Thyroid gland (tissue), 4 donors: ENCODE measurements around the gene REG3A.

ENCODE experiments used
- CTCF ChIP-seq, 6 experiments: fragments of 200-600 bp in 3 of 6; fragments of 450-650 bp in 3 of 6; sonication (generic) in 3 of 6; IDR thresholded peaks; one replicate each; pipeline ENCODE4 v1.5.1; 2016 to 2019; ENCODE audit warnings: antibody characterized with exemption in 6 of 6, mild to moderate bottlenecking in 2 of 6, inconsistent platforms in 1 of 6, moderate library complexity in 1 of 6
- POLR2A ChIP-seq, 2 donors: fragments of 450-650 bp; IDR thresholded peaks; one replicate each; pipeline ENCODE4 v1.6.1; 2017; ENCODE audit warnings: antibody characterized with exemption in 2 of 2, mild to moderate bottlenecking in 2 of 2, moderate library complexity in 1 of 2

DNA sequence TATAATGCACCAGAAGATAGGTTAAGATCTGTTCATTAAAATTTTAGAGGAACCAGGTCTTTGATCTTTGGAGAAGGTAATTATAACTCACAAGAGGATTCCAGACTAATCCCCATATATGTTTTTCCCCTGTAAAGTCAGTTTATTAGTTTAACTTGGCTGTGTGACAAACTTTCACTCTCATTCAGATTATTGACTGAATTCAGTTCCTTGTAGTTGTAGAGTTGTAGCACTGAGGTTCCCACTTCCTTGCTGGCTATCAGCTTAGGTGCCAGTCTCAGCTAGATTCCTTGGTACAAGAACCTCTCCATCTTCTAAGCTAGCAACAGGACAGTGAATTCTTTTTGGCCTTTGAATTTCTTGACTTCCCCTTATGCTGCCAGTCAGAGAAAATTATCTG lies 20.1 kb downstream of the REG3A start:
- no peak for TF ChIP-seq CTCF (IDR thresholded peaks at IDR 0.05)
- no peak for TF ChIP-seq POLR2A (IDR thresholded peaks at IDR 0.05)
